Activated B cell treated with CpG ODN at 0.5 μM for 24 hours (primary cell): Measurements from ENCODE around the gene PLCB1. TPM values are rescaled to one million over a fixed set of nuclear protein-coding genes. Genes with fewer than 3 reads are reported as not detected.
"Not testable (repeated sequence)": the region's sequence is repeated elsewhere in the genome, so short reads cannot be mapped to it uniquely, and the experiment has no call there.

ENCODE experiments used
- ATAC-seq: fragments of 200-7000 bp; cut with Tn5 transposase; one replicate; pipeline ENCODE4 v1.10.0; 2021; ENCODE audit warnings: low read depth, mild to moderate bottlenecking, moderate library complexity
- CTCF ChIA-PET: fragments of 350-600 bp; sonication (Branson Sonifier 250); formaldehyde crosslinking; loops from one replicate; lab custom pipeline; 2021; ENCODE audit warnings: antibody characterized with exemption; lab: Charles Lee
- POLR2A ChIA-PET: fragments of 350-600 bp; sonication (Branson Sonifier 250); formaldehyde crosslinking; loops from one replicate; lab custom pipeline; 2021; ENCODE audit warnings: antibody characterized with exemption; lab: Charles Lee
- DNase-seq: peaks from one replicate; pipeline ENCODE4 v3.0.0; 2022
- H3K27ac Mint-ChIP-seq: one replicate; pipeline ENCODE4 v1.8.0; 2020; ENCODE audit warnings: mixed read lengths
- H3K27me3 Mint-ChIP-seq: one replicate; pipeline ENCODE4 v1.8.0; 2021; ENCODE audit warnings: mixed read lengths
- H3K36me3 Mint-ChIP-seq: one replicate; pipeline ENCODE4 v1.8.0; 2021; ENCODE audit warnings: low read depth, mixed read lengths
- H3K4me1 Mint-ChIP-seq: one replicate; pipeline ENCODE4 v1.8.0; 2021; ENCODE audit warnings: mixed read lengths
- H3K4me3 Mint-ChIP-seq: one replicate; pipeline ENCODE4 v1.8.0; 2020; ENCODE audit warnings: mild to moderate bottlenecking, mixed read lengths
- H3K9me3 Mint-ChIP-seq: one replicate; pipeline ENCODE4 v1.8.0; 2020; ENCODE audit warnings: mixed read lengths
- intact Hi-C: fragments of 100-400 bp; cut with micrococcal nuclease; formaldehyde crosslinking; loops from one replicate; pipeline ENCODE4 v1.15.1; 2024
- total RNA-seq: library from RNA; stranded (reverse); gene quantifications from 2 replicates; pipeline ENCODE4 v1.2.3, GENCODE V29; 2022
- TF ChIP-seq, protein P1 (sequence below): fragments of 200-600 bp; IDR thresholded peaks from one replicate; pipeline ENCODE4 v1.8.0; 2022; ENCODE audit warnings: antibody characterized with exemption, mild to moderate bottlenecking

PLCB1 gene
- total RNA-seq, 1 donor from 2014 or later, result 0.86 TPM

GRCh38 chr20:8837396-8837795 is 705.3 kb downstream of the PLCB1 start:
- DNase-seq (no peak), ATAC-seq (no peak)
- TF ChIP-seq, protein P1, sequence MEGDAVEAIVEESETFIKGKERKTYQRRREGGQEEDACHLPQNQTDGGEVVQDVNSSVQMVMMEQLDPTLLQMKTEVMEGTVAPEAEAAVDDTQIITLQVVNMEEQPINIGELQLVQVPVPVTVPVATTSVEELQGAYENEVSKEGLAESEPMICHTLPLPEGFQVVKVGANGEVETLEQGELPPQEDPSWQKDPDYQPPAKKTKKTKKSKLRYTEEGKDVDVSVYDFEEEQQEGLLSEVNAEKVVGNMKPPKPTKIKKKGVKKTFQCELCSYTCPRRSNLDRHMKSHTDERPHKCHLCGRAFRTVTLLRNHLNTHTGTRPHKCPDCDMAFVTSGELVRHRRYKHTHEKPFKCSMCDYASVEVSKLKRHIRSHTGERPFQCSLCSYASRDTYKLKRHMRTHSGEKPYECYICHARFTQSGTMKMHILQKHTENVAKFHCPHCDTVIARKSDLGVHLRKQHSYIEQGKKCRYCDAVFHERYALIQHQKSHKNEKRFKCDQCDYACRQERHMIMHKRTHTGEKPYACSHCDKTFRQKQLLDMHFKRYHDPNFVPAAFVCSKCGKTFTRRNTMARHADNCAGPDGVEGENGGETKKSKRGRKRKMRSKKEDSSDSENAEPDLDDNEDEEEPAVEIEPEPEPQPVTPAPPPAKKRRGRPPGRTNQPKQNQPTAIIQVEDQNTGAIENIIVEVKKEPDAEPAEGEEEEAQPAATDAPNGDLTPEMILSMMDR, result no peak
- ChIA-PET CTCF (no interaction called here), POLR2A (no interaction called here)
- intact Hi-C loops, result no loop called here
- Mint-ChIP-seq H3K9me3 (peaks cover 4% of the 10 kb centered on the region), H3K4me3 (no peak overlapping the region), H3K4me1 (no peaks in the 10 kb centered on the region), H3K36me3 (no peaks in the 10 kb centered on the region), H3K27me3 (no peaks in the 10 kb centered on the region), H3K27ac (no peak overlapping the region)

- TF ChIP-seq, protein P1, result no peak
- no peaks in the 10 kb centered on the region for H3K36me3 Mint-ChIP-seq
- no peak for DNase-seq
- no peak overlapping the region for H3K27ac Mint-ChIP-seq
- ChIA-PET CTCF (no interaction called here), POLR2A (no interaction called here)
- no peak overlapping the region for H3K4me3 Mint-ChIP-seq
- no peaks in the 10 kb centered on the region for H3K4me1 Mint-ChIP-seq
- H3K27me3 Mint-ChIP-seq, result no peaks in the 10 kb centered on the region
- intact Hi-C loops, result no loop called here
- H3K9me3 Mint-ChIP-seq, result no peaks in the 10 kb centered on the region
- no peak for ATAC-seq
These were observed 710.5 kb downstream of the PLCB1 start for GRCh38 chr20:8842525-8842924.

DNA sequence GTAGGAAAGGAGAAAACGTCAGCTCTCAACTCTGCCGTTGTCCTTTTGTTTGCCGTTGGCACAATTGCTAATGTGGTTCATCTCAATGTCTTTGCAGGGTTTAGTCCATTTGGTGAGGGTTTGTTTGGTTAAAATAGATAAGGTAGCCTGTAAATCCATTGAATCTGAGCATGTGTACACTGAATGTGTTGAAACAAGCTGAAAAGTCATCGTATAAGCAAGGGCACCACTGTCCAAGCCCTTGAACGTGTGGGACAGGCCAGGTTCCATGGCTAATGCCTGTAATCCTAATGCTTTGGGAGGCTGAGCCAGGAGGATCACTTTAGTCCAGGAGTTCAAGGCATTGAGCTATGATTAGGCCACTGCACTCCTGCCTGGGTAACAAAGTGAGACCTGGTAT is 712.1 kb downstream of the PLCB1 start:
- H3K36me3 Mint-ChIP-seq, result no peaks in the 10 kb centered on the region
- TF ChIP-seq, protein P1, result no peak
- H3K4me3 Mint-ChIP-seq, result no peak overlapping the region
- no peak for DNase-seq
- CTCF ChIA-PET, result no interaction called here
- no peak for ATAC-seq
- H3K9me3 Mint-ChIP-seq, result no peaks in the 10 kb centered on the region
- POLR2A ChIA-PET, result no interaction called here
- H3K27me3 Mint-ChIP-seq, result no peaks in the 10 kb centered on the region
- H3K4me1 Mint-ChIP-seq, result no peaks in the 10 kb centered on the region
- no peak overlapping the region for H3K27ac Mint-ChIP-seq
- intact Hi-C loops, result no loop called here

DNA sequence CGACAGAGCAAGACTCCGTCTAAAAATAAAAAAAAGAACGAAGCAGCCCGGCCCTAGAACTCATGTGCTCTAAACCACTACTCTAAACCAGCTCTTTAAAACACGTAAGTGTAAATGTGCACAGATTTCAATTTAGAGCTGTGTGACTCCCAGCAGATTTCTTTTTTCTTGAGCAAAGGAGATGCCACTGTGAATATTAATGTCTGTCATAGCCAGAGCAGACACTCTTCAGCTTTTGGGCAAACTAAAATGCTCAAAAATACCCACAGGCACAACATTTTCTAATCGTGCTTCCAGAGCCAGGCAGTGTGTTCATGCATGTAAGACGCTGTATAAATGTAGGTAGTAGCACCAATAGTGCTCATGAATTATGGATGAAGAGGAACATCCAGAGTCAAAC is 717.9 kb downstream of the PLCB1 start:
- CTCF ChIA-PET, result no interaction called here
- TF ChIP-seq, protein P1, result no peak
- intact Hi-C loops, result loop anchor here (10.0 kb wide), 1 partner anchor 505 kb away; no protein-coding TSS in a partner anchor
- Mint-ChIP-seq H3K36me3 (no peaks in the 10 kb centered on the region), H3K4me1 (no peaks in the 10 kb centered on the region), H3K4me3 (no peak overlapping the region), H3K27me3 (no peaks in the 10 kb centered on the region), H3K9me3 (no peaks in the 10 kb centered on the region), H3K27ac (no peak overlapping the region)
- ATAC-seq, result no peak
- no peak for DNase-seq
- POLR2A ChIA-PET, result no interaction called here

GRCh38 chr20:8851446-8851845 is 719.4 kb downstream of the PLCB1 start:
- ATAC-seq (no peak), DNase-seq (no peak)
- TF ChIP-seq, protein P1, result no peak
- no peaks in the 10 kb centered on the region for H3K27me3 Mint-ChIP-seq
- no peaks in the 10 kb centered on the region for H3K36me3 Mint-ChIP-seq
- POLR2A ChIA-PET, result no interaction called here
- H3K27ac Mint-ChIP-seq, result no peak overlapping the region
- intact Hi-C loops, result loop anchor here (10.0 kb wide), 1 partner anchor 503 kb away; no protein-coding TSS in a partner anchor
- H3K9me3 Mint-ChIP-seq, result no peaks in the 10 kb centered on the region
- no peaks in the 10 kb centered on the region for H3K4me1 Mint-ChIP-seq
- CTCF ChIA-PET, result no interaction called here
- no peak overlapping the region for H3K4me3 Mint-ChIP-seq

- H3K4me1 Mint-ChIP-seq, H3K27ac Mint-ChIP-seq, CTCF ChIA-PET, DNase-seq, POLR2A ChIA-PET, ATAC-seq, H3K4me3 Mint-ChIP-seq, H3K36me3 Mint-ChIP-seq, H3K27me3 Mint-ChIP-seq, H3K9me3 Mint-ChIP-seq: not testable (repeated sequence)
- intact Hi-C loops, result loop anchor here (10.0 kb wide), 1 partner anchor 503 kb away; no protein-coding TSS in a partner anchor
These were observed 719.9 kb downstream of the PLCB1 start for GRCh38 chr20:8851919-8852318.

DNA sequence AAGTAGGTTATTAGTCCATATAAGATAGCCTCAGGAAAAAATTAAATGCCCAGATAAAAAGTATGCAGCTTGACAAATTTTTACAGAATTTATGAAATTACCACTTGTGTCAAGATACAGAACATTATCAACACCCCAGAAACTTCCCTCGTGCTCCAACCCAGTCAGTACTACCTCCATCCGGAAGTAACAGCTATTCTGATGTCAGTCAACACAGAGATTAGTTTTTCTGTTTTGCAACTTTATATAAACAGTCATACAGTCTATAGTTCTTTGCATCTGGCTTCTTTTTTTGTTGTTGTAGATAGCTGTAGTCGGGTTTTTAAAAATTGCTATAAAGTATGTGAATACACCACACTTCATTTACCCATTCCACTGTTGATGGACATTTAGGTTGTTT is 721.1 kb downstream of the PLCB1 start:
- DNase-seq, H3K9me3 Mint-ChIP-seq, H3K4me1 Mint-ChIP-seq, H3K36me3 Mint-ChIP-seq, POLR2A ChIA-PET, ATAC-seq, H3K4me3 Mint-ChIP-seq, H3K27me3 Mint-ChIP-seq, H3K27ac Mint-ChIP-seq: not testable (repeated sequence)
- CTCF ChIA-PET, result interaction anchor here (1.4 to 1.5 kb wide), 2 partner anchors 10 to 12 kb away, joined by 6 to 7 read pairs; no protein-coding TSS in a partner anchor
- intact Hi-C loops, result loop anchor here (10.0 kb wide), 1 partner anchor 502 kb away; no protein-coding TSS in a partner anchor
